Endometrium (tissue), 2 donors: ENCODE data around the gene MAN1C1.
A peak's percentile ranks its signal among the peaks of the same experiment; 100 is the strongest.

ENCODE experiments used
- FAIRE-seq: peaks from 2 replicates; lab custom pipeline; 2012; peaks lifted over from hg19 to GRCh38; lab: Jason Lieb, UNC
- donor health status: control.
- donor health status: control.

MAN1C1 gene

DNA sequence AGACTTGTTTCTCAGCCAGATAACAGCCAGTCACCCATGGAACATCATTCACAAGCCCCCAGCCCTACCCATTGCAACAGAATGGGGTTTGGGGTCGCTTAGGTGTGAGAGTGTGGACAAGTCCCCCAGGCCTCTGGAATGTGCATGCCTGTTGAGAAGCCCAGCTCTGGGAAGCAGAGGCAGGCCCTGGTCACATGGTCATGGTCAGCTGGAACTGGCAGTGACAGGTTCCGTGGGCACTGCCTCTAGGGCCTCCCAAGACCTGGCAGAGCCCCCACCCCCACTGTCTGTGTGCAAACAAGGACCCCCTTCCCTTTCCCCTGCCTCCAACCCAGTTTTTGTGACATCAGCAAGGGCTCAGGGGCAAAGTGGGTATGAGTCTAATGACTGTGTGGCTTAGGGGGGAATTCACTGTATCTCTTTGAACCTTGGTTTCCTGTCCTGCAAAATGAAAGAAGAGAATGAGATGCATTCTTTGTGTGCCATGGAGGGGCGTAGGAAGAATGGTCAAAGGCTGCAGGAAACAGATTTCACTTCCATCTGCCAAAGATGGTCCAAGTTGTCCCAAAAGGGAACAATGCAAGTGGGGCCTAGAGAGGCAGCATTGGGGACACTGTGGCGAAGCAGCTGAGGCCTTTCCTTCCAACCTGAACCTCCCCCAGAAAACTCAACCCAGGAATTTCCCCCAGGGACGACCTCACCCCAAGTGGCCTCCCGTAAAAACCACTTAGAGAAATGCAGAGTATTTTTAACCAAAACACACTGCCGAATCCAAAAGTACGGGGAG, 148.7 kb downstream of the MAN1C1 start:
- FAIRE-seq = no peak

GRCh38 chr1:25765923-25766589, 149.5 kb downstream of the MAN1C1 start:
- FAIRE-seq = no peak

GRCh38 chr1:25766721-25767436, 150.3 kb downstream of the MAN1C1 start:
- no peak for FAIRE-seq

GRCh38 chr1:25767437-25767770, 150.8 kb downstream of the MAN1C1 start:
- FAIRE-seq = no peak

- FAIRE-seq = no peak
These were observed 152.4 kb downstream of the MAN1C1 start for GRCh38 chr1:25768999-25769398.

GRCh38 chr1:25769625-25770383, 153.2 kb downstream of the MAN1C1 start:
- FAIRE-seq = no peak

DNA sequence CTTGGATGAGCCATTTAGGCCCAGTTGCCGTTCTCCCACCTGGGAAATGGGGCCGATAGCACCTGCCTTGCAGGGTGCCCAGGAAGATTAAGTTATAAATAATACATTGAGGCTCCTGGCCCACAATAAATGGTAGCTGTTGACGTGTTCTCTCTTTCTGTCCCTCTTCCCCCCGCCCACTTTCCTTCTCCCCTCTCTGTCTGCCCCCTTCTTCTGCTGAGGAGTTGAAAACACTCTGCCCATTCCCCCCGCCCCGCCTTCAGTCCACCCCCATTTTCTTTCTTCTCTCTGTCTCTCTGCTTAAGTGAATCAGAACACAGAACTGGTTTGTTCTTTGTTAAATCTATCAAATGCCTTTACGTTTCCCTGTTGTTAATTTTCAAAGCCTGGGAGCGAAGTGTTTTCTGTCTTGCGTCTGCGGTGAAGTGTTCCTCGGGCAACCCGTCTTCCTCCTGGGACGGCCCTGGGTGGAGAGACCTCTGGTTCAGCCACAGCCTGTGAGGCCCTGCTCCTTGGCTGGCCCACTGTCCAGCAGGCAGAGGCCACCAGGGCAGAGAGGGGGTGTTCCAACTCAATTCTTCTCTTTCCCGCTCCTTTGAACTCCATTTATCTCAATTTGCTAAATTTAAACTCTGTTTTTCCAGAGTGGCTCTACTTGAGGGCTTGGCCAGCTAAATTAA, 154.1 kb downstream of the MAN1C1 start:
- FAIRE-seq = no peak

GRCh38 chr1:25771221-25772114, 154.9 kb downstream of the MAN1C1 start:
- no peak for FAIRE-seq

DNA sequence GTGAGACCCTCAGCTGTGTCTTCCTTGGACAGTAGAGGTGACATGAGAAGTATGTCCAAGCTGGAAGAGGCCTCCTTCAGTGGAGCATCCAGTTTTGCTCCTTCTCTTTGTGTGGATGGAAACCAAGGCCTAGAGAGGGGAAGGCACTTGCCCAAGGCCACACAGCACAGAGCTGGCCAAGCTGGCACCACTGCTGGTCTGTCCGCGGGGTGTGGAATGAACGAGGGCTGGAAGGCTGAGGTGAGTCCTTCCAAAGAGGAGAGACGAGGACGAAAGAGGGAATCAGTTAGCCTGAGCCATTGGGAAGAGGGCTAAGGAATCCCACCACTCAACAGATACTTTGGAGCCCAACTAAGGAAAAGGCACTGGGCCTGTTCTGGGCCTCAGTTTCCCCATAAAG, 155.6 kb downstream of the MAN1C1 start:
- no peak for FAIRE-seq

DNA sequence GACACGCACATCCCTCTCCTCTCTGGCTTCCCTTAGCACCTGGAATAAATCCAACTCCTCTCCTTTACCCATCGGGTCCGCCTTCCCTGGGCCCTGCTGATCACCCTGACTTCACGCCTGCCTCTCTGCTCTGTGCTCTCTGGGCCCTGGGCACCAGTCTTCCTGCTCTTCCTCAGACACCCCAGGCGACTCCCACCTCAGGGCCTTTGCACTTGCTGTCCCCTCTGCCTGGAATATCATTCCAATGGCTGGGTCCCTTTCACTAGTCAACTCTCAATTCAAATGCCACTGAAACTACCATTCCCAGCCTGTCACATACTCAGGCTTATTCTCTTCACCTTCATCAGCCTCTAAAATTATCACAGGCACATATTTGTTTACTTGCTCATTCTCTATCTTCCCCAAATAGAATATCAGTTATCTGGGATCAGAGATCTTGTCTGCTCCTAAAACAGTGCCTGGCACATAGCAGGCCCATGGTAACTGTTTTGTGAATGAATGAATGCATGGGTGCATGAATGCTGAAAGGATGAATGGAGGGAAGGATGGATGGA, 156.2 kb downstream of the MAN1C1 start:
- no peak for FAIRE-seq

- FAIRE-seq = no peak
These were observed 157.0 kb downstream of the MAN1C1 start for GRCh38 chr1:25773441-25774125.

DNA sequence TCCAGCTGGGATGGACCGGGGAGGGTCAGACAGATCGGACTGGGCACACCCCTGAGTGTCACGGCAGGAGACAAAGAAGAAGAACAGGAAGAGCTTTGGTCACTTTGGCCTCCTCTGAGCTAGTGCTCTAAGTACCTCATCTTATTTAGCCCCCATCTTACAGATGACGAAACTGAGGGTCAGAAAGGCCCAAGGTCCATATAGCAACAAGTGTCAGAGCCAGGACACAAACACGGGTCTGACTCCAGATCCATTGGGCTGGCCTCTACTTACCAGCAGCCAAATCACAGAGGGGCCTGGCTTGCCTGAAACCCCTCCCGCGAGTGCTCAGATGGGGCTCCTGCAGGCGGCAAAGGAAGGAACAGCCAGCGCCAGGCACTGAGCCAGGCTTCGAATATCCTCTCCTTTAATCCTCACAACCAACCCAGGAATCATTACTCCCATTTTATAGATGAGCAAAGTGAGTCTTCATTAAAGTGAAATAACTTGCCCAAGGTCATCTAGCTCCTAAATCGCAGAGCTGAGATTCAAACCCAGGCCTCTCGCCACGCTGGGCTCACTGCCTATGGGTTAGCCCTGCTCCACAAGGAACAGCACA, 157.7 kb downstream of the MAN1C1 start:
- no peak for FAIRE-seq

DNA sequence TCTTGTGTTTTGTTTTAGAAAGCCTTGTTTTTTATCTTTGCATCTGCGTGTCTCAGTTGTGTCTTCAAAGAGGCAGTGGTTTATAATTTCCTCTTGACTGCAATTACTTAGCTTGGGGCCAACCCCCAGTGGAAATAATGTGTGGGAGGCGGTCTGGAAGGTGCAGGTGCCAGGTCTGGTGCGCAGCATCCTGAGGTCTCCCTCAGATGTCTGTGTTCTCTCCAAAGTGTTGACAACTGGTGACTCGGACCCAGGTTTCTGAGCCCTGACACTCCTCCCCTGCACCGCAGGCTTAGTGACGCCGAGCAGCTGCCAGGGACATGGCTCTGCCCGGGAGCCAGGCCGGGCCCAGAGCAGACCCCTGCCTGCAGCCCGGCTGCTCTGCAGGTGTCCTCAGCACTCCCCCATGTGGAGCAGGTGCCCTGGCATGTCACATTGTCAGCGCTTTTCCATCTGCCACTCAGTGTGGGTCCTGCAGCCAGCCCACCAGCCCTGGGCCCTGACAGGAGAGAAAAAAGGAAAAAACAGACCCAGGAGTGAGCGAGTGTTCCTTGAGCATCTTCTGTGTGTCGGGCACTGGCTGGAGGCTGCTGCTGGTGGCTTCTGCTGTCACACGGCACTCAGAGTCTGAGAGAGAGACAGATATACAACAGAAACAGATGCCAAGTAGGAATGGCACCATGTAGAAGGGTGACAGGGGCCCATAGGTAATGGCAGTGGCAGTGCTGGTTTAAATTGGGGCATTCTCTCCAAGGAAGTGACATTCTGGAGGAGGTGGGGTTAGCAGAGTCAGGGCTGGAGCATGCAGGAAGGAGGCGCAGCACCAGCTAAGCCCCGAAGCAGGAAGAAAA, 158.6 kb downstream of the MAN1C1 start:
- FAIRE-seq = no peak

- no peak for FAIRE-seq
These were observed 162.8 kb downstream of the MAN1C1 start for GRCh38 chr1:25779388-25779787.

DNA sequence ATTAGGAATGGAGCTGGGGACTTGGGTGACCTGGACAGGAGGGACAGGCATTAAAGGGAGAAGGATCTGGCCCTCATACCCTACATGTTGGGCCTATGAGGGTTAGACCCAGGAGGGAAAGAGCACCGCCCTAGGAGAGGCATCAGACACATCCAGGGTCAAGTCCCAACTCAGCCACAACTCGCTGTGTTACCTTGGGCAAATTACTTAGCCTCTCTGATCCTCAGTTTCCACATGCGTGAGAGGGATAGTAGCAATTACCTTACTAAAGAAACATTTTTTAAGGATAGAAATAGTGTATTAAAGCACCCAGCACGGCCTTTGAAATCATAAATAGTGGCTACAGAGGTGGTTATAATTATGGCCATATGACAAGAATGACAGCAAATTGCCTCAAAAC, 163.3 kb downstream of the MAN1C1 start:
- no peak for FAIRE-seq

DNA sequence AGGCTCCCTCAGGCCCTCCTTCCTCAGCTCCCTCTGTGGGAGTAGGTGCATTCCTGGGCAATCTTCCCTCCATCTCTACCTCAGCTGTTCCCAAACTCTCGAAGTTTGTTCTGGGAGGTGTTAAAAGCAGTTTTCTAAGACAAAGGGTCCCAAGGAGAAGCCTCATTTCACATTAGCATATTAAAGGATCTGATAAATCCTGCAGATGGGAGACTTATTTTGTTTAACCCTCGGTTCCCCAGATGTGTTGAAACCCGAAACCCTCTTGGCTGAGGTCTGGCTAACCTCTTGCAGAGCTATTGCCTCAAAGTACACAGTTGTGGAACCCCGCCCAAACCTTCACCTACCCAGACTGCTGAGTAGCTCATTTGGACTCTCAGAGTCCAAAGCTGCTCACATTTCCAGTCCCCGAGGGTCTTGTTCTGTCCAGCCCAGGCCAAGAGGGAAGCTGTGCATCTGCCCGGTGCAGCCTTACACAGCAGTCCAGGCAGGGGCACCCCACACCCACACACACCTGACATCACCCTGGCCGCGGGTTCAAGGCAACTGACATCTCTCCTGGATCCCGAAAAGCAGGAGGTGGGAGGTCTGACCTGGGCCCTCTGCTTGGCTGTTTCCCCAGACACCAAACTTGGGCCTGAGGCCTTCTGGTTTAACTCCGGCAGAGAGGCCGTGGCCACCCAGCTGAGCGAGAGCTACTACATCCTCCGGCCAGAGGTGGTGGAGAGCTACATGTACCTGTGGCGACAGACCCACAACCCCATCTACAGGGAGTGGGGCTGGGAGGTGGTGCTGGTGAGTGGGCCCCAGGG, 163.9 kb downstream of the MAN1C1 start:
- FAIRE-seq = peak; percentile 4

DNA sequence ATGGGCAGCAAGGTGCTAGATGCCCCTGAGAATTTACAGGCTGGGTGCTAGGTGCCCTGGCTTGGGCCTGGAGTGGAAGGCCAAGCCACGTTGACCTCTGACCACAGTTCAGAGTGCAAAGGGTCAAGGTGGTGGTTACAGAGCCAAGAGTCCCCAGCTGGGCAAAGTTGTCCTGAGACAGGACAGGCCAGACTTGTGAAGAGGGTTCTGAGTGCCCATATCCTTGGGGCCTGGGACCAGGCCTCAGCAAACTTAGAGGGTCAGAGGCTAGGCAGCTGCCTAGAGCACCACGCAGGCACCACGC, 164.5 kb downstream of the MAN1C1 start:
- FAIRE-seq = no peak
